HUES6 (cell line): ENCODE measurements around the gene CACNA2D3.

ENCODE experiments used
- H3K27ac ChIP-seq: 2 replicates; pipeline ENCODE4 v1.7.0; 2013; ENCODE audit warnings: low read depth, mild to moderate bottlenecking, low read length, inconsistent platforms
- H3K27me3 ChIP-seq: 2 replicates; pipeline ENCODE4 v1.6.1; 2013; ENCODE audit warnings: low read length; ENCODE audit not compliant: control insufficient read depth, insufficient read depth
- H3K36me3 ChIP-seq: 2 replicates; pipeline ENCODE4 v1.6.1; 2013; ENCODE audit warnings: low read length; ENCODE audit not compliant: control insufficient read depth, insufficient read depth
- H3K4me1 ChIP-seq: 2 replicates; pipeline ENCODE4 v1.6.1; 2013; ENCODE audit warnings: low read length; ENCODE audit not compliant: control insufficient read depth, insufficient read depth
- H3K4me3 ChIP-seq: 2 replicates; pipeline ENCODE4 v1.5.1; 2013; ENCODE audit warnings: low read depth, low read length
- H3K9ac ChIP-seq: one replicate; pipeline ENCODE4 v1.6.1; 2013; ENCODE audit warnings: mild to moderate bottlenecking, low read length
- H3K9me3 ChIP-seq: 2 replicates; pipeline ENCODE4 v1.6.1; 2013; ENCODE audit warnings: low read depth, low read length; ENCODE audit not compliant: control insufficient read depth, insufficient read depth

Gene CACNA2D3

GRCh38 chr3:54243056-54243931 lies 120.9 kb downstream of the CACNA2D3 start:
- Histone ChIP-seq H3K9me3 (no peaks in the 10 kb centered on the region), H3K27me3 (no peaks in the 10 kb centered on the region), H3K9ac (no peak overlapping the region), H3K36me3 (no peaks in the 10 kb centered on the region), H3K4me1 (no peaks in the 10 kb centered on the region), H3K27ac (no peak overlapping the region), H3K4me3 (no peak overlapping the region)

- Histone ChIP-seq H3K27me3 (no peaks in the 10 kb centered on the region), H3K27ac (no peak overlapping the region), H3K4me3 (no peak overlapping the region), H3K36me3 (no peaks in the 10 kb centered on the region), H3K9ac (no peak overlapping the region), H3K9me3 (no peaks in the 10 kb centered on the region), H3K4me1 (no peaks in the 10 kb centered on the region)
Measured at GRCh38 chr3:54243960-54244682, 121.8 kb downstream of the CACNA2D3 start.

GRCh38 chr3:54251705-54252104 lies 129.4 kb downstream of the CACNA2D3 start:
- H3K27me3 ChIP-seq, result no peaks in the 10 kb centered on the region
- H3K27ac ChIP-seq, result no peak overlapping the region
- no peaks in the 10 kb centered on the region for H3K36me3 ChIP-seq
- no peaks in the 10 kb centered on the region for H3K4me1 ChIP-seq
- H3K9ac ChIP-seq, result no peak overlapping the region
- no peak overlapping the region for H3K4me3 ChIP-seq
- no peaks in the 10 kb centered on the region for H3K9me3 ChIP-seq

GRCh38 chr3:54257125-54257720 lies 134.9 kb downstream of the CACNA2D3 start:
- H3K27ac ChIP-seq, result no peak overlapping the region
- H3K27me3 ChIP-seq, result no peaks in the 10 kb centered on the region
- no peaks in the 10 kb centered on the region for H3K9me3 ChIP-seq
- H3K4me1 ChIP-seq, result no peaks in the 10 kb centered on the region
- no peak overlapping the region for H3K9ac ChIP-seq
- H3K4me3 ChIP-seq, result no peak overlapping the region
- no peaks in the 10 kb centered on the region for H3K36me3 ChIP-seq

GRCh38 chr3:54259636-54260035 lies 137.3 kb downstream of the CACNA2D3 start:
- H3K4me1 ChIP-seq, result no peaks in the 10 kb centered on the region
- no peak overlapping the region for H3K9ac ChIP-seq
- H3K4me3 ChIP-seq, result no peak overlapping the region
- H3K27me3 ChIP-seq, result no peaks in the 10 kb centered on the region
- H3K36me3 ChIP-seq, result no peaks in the 10 kb centered on the region
- H3K9me3 ChIP-seq, result no peaks in the 10 kb centered on the region
- no peak overlapping the region for H3K27ac ChIP-seq

- Histone ChIP-seq H3K4me3 (no peak overlapping the region), H3K9ac (no peak overlapping the region), H3K36me3 (no peaks in the 10 kb centered on the region), H3K27me3 (no peaks in the 10 kb centered on the region), H3K27ac (no peak overlapping the region), H3K4me1 (no peaks in the 10 kb centered on the region), H3K9me3 (no peaks in the 10 kb centered on the region)
Measured at GRCh38 chr3:54261141-54261540, 138.8 kb downstream of the CACNA2D3 start.

GRCh38 chr3:54262541-54262940 lies 140.2 kb downstream of the CACNA2D3 start:
- Histone ChIP-seq H3K27me3 (no peaks in the 10 kb centered on the region), H3K36me3 (no peaks in the 10 kb centered on the region), H3K27ac (no peak overlapping the region), H3K9me3 (no peaks in the 10 kb centered on the region), H3K4me1 (no peaks in the 10 kb centered on the region), H3K9ac (no peak overlapping the region), H3K4me3 (no peak overlapping the region)

GRCh38 chr3:54262946-54263345 lies 140.6 kb downstream of the CACNA2D3 start:
- Histone ChIP-seq H3K36me3 (no peaks in the 10 kb centered on the region), H3K9me3 (no peaks in the 10 kb centered on the region), H3K4me3 (no peak overlapping the region), H3K9ac (no peak overlapping the region), H3K27ac (no peak overlapping the region), H3K27me3 (no peaks in the 10 kb centered on the region), H3K4me1 (no peaks in the 10 kb centered on the region)

- Histone ChIP-seq H3K9ac (no peak overlapping the region), H3K4me1 (no peaks in the 10 kb centered on the region), H3K27ac (no peak overlapping the region), H3K27me3 (no peaks in the 10 kb centered on the region), H3K9me3 (no peaks in the 10 kb centered on the region), H3K4me3 (no peak overlapping the region), H3K36me3 (no peaks in the 10 kb centered on the region)
Measured at GRCh38 chr3:54264050-54264449, 141.7 kb downstream of the CACNA2D3 start.

GRCh38 chr3:54270816-54271526 lies 148.6 kb downstream of the CACNA2D3 start:
- Histone ChIP-seq H3K27me3 (no peaks in the 10 kb centered on the region), H3K27ac (no peak overlapping the region), H3K4me3 (no peak overlapping the region), H3K36me3 (no peaks in the 10 kb centered on the region), H3K9ac (no peak overlapping the region), H3K9me3 (no peaks in the 10 kb centered on the region), H3K4me1 (no peaks in the 10 kb centered on the region; the same call in 1 of the 2 replicates)
